Measurements from ENCODE around the gene PIK3C2G.
"Not testable (repeated sequence)": the region's sequence is repeated elsewhere in the genome, so short reads cannot be mapped to it uniquely, and the experiment has no call there.

PIK3C2G gene

DNA sequence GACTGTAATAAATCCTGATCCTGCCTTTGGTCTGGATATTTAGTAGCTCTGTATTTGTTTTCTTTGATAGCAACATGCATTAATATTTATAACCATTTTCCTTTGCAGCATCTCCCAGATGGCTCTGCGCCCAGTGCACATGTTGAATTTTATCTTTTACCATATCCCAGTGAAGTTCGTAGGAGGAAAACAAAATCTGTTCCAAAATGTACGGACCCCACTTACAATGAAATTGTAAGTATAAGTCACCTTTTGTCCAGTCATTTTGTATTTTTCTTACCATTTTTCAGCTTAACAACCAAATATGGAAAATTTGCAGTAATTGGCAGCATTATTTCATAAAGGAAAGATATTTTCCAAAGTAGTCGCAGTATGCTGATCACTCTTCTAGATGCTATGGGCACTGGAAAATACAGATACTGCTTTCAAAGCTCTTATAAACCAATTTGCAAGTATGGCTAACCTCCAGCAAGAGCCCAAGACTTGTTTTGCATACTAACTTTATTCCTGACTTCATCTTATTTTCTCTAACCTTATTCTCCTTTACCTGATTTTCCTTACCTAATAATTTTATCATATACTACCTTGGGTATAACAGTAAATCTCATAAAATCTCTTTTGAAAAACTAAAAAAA, 379.1 kb downstream of the PIK3C2G start:
- no peak for DNase-seq (ENCODE audit: low spot score)

DNA sequence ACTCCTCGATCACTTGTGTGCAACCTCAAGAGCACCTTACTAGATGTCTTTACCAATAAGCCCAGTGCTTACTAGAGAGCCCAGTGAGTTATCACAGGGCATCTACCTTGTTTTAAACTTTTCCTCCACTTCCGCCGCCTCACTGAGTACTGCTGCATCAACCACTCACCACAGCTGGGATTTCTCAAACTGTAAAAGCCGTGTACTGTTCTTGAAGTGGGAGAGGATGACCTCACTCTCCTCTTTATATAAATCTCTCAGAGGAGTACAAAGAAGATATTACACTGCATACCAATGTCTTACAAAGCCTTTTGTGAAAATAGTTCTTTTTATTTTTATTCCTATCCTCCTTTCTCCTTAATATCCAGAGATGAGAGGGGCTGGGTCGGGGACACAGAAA, 382.4 kb downstream of the PIK3C2G start:
- no peak for DNase-seq (ENCODE audit: low spot score)

DNA sequence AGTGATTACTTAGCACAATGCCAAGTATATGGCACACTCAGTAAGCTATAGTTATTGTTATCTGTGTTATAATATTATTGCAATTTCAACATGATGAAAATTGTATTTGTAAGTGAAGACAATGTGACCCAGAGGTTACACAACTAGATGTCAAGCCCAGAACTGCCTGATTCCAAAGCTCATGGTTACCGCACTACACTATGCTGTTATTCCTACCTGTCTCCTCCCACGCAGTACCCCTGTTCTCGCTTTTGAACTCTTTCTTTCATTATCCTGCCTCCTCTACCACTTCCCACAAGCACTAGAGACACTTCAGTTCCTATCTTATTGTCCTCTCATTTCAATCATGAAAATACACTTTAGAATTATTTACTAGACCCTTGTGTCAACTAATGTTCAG, 383.2 kb downstream of the PIK3C2G start:
- no peak for DNase-seq (ENCODE audit: low spot score)

DNA sequence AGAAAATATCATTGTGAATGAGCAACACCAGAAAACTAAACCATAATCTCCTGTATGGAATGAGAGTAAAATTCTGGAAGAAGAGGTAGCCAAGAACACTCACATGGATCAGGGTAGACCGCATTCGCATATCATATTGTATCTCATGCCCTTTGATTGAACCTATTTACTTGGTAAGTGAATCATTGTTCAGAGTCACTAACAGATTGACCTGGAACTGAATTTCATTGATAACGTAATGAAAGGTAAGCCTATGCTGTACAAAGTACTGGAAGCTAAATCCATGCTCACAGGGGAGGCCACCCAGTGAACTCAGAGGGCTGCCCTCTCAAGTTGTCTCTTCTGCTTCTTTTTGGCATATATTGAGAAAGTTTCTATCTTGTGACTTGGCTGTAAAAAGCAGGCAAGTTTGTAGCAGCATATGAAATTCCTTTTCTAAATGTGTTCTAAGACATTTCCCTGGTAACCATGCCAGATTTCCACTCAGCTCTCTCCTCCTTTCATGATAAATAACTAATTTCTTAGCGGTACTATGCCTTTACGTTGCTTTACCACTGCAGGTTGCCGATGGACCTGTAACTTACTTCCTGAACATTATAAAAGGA, 385.1 kb downstream of the PIK3C2G start:
- no peak for DNase-seq (ENCODE audit: low spot score)

DNA sequence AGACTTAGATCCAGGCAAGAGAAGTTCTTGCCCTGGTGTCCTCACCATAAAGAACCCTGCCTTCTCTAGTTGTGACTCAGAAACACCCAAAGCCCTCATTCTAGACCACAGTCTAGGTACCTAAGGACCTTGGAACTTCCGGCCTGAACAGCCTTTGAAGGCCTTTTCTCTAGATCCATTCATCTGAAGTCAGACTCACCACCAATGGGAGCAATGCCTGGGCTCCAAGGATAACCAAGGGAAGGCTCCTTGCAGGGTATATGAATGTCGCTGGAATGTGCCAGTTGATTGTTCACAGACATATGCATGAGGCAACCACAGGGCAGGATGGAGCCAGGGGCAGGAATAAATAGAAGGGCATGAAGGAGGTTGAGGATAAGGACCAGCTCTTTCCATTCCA, 390.2 kb downstream of the PIK3C2G start:
- DNase-seq (ENCODE audit: low spot score): no peak

DNA sequence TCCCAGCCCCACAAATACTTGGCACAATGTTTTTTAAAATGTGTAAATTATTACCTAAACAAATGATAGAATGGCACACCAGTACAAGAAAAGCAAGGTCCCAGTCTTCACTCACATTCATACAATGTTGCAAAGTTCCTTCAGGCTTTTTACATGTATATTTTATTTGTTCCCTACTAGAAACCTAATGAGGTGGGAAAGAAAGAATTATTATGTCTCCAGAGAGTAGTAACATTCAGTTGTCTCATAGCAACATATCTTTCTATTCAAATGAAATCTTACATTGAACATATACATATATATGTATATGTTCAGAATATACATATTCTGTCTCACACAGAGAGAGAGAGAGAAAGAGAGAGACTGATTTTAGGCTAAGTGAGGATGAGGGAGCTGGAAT, 391.3 kb downstream of the PIK3C2G start:
- no peak for DNase-seq (ENCODE audit: low spot score)

DNA sequence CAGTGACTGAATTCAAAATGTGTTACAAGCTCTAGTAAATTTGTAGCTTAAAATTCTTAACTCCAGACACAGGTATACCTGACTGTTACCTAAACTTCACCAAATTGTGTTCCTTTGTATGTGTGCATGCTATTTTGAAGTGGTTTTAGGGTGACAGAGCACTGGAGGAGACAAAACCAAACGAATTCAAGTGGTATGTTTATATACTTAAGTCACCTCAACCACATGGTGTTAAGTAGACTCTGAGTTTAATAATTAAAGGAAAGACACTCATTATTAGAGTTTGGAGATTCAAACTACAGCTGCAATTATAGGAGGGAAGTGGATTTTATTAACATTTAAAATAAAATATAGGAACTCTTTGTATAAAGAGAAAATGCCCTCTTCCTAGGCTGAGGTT, 392.1 kb downstream of the PIK3C2G start:
- DNase-seq (ENCODE audit: low spot score): no peak

DNA sequence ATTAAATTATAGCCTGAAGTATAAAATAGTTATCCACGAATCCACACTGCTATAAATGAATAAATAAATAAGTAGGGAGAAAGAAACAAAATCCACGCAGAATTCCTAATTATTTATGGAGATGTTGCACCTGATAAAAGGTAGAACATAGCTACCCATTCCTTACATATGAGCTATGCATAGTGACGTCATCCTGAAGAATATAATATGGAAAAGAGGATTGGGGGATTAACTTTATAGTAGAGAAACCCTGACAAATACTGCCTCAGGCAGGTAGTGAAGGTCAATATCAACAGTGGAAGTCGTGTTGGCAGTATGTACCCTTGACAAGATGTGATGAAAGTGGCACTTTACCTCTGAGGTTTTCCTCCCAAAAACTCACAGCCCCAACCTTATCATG, 394.0 kb downstream of the PIK3C2G start:
- DNase-seq (ENCODE audit: low spot score): no peak

DNA sequence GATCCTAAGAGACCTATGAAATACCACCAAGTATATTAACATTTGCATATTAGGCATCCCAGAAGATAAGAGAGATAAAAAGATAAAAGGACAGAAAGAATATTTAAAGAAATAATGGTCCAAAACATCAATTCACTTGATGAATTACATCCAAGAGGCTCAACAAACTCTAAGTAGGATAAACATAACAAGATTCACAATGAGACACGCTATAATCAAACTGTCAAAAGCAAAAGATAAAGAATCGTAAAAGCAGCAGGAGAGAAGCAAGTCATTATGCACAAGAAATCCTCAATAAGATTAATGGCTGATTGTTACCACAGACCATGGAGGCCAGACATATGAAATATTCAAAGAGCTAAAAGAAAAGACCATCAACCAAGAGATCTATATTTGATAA, 396.9 kb downstream of the PIK3C2G start:
- no peak for DNase-seq (ENCODE audit: low spot score)

DNA sequence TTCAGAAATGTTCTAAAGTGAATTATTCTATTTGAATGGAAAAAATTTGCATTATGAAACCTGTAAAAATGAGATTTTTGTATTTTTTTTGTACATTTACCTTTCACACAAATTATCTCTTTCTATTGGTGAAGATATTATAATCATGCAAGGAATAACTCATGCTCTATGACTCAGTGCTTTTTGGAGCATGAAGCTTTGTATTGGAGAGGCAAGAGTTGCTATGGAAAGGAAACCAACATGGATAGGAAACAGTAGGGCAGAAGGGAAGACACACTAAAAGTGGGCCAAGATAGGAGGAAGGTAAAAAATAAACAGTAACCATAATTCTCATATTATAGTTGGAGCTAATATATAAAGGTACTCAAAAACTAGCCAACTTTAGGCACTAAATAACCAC, 397.5 kb downstream of the PIK3C2G start:
- no peak for DNase-seq (ENCODE audit: low spot score)

DNA sequence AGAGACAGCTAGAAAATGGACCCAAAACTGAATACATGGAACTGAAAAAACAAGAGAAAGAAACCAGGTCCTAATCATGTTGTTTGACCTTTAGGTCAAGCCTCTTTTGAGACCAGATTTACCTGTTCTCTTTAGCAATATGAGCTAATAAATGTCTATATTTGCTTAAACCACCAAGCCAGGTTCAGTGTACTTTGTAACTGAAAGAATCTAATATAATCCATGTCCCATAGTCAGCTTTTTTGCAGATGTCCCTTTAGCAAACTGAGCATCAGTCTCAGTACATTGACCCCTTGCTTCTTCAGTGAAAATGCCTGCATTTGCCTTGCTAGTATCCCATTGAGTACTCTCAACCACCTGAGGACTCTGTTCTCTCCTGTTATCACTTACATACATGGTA, 414.8 kb downstream of the PIK3C2G start:
- no peak for DNase-seq (ENCODE audit: low spot score)

DNA sequence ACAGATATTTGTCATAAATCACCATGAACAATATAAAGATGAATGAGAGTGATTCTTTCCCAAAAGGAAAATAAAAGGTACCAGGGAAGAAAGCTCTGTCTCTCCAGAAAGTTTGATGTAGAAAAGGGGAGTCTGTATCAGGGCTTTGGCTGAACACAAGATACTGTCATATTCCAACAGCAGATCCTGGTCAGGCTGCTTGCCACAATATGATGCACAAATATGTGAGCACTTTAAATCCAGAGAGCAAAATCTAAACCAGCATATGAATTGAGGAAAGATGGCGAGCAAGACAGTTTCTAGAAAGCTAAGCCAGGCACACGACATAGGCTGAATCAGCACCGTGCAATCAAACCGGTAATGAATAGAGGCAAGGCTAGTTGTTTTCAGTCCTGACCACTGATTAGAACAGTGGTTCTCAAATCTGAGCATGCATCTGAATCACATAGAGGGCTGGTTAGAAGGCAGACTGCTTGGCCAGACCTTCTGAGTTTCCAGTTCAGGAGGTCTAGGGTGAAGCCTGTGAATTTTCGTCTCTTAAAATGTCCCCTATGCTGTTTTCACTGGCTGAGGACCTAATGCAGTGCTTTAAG, 415.8 kb downstream of the PIK3C2G start:
- no peak for DNase-seq (ENCODE audit: low spot score)

DNA sequence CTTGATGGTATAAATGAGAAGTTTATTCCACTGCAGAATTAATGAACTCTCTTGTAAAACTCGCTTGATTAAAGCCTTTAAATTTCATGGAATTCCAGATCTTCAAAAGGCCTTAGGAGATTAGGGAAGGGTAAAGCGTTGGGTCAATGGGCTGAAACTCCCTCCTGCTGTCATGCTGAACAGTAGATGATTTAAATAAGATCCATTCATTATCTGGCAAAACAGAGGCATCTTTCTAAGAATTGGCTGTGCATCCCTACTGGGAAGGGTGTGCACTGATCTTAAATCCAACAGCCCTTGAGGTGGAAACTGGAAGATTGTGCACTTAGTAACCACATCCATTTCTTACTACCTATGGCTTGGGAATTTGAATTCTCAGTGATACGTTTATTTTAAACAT, 420.5 kb downstream of the PIK3C2G start:
- DNase-seq (ENCODE audit: low spot score): no peak

DNA sequence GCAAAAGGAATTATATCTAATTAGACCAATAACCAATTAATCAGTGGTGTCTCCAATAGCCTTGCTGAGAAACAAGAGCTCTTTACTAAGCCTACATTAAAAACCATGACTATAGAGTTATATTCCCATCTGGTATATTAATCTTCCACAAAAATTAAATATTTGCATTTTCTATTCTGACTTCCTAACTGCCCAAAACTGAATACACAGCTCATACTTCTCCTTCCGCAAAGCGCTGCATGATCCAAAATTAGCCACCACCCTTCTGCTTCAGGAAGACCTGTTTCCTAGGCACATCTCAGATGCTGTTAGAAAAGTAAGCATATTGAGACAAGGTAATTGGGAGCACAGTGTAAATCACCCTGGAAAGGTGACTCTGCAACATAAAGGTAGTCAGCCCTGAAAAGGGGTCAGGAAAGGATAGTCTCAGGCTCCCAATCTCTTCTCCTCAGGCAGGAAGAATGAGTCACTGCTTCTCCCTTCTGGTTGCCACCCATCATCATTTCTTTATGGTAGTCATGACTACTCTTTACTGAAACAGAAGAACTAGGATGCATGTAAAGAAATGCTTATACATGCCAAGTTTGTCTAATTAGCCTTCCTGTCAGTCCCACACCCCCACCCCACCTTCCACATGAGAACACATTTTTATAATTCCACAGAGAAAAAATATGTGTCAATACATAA, 422.2 kb downstream of the PIK3C2G start:
- no peak for DNase-seq (ENCODE audit: low spot score)

DNA sequence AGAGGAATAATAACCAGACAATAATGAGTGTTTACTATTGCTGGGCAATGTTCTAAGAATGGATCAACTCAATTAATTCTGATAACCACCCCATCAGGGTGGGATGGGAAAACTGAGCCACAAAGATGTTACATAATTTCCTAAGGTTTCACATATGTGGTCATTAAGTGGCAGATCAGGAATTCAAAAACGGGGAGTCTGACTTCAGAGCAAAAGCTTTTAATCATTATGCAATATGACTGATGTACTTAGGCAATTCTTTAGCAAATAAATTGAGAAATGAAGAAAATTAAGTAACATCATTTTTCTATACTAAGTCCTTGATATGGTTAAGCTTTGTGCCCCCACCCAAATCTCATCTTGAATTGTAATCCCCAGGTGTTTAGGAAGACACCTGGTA, 423.1 kb downstream of the PIK3C2G start:
- DNase-seq (ENCODE audit: low spot score): no peak

DNA sequence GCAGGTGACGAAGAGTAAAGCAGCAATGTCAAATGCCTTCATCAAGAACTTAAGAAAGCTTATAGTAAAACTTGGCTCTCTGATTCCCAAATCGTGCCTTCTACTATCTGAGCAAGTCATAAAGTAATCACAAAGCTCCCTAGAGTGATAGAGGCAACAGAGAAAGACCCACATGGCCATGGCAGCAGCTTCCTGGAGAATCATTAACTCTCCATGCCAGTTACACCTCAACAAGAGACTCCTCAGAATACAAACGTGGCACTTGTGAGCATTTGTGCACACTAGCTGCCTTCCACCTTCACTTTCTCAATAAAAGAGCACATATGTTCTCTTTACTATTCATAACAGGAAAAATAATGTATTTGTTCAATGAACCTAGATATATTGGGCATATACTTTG, 428.5 kb downstream of the PIK3C2G start:
- DNase-seq (ENCODE audit: low spot score): no peak

DNA sequence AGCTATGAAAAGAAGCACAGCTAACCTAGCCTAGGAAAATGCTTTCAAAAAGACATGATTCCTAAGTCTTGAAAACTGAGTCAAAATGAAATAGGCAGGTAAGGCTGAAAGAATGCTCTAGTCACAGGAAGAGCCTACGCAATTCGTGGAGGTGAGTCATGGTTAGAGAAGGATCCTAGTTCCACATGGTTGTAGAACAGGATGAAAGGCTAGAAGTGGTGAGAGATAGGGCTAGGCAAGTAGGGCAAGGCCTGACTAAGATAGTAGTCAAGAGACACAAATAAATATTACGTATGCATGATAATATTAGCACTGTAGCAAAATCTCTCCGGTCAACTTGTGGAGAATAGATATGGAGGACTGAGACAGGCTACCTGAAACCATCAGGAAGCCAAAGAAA, 429.3 kb downstream of the PIK3C2G start:
- peak; percentile 6 for DNase-seq (ENCODE audit: low spot score)

DNA sequence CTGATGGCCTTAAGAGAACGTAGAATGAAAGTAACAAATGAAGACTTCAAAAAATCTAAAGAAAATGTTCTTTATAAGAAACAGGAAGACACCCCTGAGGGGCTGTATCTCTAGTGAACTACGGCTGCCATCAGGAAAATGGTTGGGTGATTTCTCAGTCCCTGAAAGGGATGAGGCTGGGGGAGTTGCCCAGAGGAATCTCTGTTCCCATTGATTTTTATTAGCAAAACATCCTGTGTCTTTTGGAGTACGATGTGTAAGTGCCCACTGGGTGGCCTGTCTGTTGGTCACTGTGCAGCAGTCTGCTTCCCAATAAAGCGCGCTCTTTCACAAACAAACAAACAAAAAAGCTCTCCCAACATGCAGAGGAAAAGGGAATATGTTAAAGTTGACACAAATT, 432.7 kb downstream of the PIK3C2G start:
- DNase-seq (ENCODE audit: low spot score): not testable (repeated sequence)

DNA sequence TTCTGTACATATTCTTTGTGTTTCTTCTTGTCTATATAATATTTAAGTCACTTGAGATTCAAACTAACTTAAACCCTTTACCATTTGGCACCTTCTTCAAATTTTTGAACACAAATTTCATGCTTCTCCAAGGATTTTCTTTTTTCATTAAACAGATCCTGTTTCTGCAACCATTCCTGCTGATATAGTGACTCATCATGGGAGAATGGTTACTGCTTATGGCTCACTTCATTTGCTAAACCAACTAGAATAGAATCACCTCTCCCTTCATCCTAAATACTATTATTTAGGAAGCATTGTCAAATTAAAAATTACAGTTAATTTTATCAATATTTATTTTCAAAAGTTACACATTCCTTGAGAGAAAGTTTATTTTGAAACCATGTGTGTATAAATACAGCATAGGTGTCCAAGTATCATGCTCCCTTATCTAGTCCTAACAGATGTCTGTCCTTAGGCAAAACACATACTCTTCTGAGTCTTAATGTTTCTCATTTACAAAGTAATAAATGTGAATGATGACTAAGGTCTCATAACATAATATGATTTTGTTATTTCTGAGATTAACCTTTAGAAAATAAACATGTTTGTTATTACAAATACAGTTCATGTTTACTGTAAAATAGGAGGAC, 435.8 kb downstream of the PIK3C2G start:
- no peak for DNase-seq (ENCODE audit: low spot score)

Data from putamen (tissue), 1 donor.